Brain microvascular endothelial cell (primary cell): ENCODE results near the gene PTPRR.
A peak's percentile ranks its signal among the peaks of the same experiment; 100 is the strongest.

Experiments used
- DNase-seq: peaks from one replicate; pipeline ENCODE4 v3.0.0-alpha.2; 2020
- H3K27ac ChIP-seq: fragments of 250-450 bp; sonication (Bioruptor Pico); 2 replicates; pipeline ENCODE4 v1.5.1; 2020; ENCODE audit warnings: mild to moderate bottlenecking, moderate library complexity
- H3K27me3 ChIP-seq: fragments of 250-450 bp; sonication (Bioruptor Pico); replicated peaks from 2 replicates; pipeline ENCODE4 v1.5.1; 2020; ENCODE audit warnings: mild to moderate bottlenecking
- H3K36me3 ChIP-seq: fragments of 250-450 bp; sonication (Bioruptor Pico); replicated peaks from 2 replicates; pipeline ENCODE4 v1.5.1; 2020; ENCODE audit warnings: mild to moderate bottlenecking
- H3K4me3 ChIP-seq: 2 replicates; pipeline ENCODE4 v1.5.1; 2011; ENCODE audit warnings: low read depth, mild to moderate bottlenecking, control low read depth, low read length, moderate library complexity
- CTCF ChIP-seq: IDR thresholded peaks from 2 replicates; pipeline ENCODE4 v1.5.1; 2011; ENCODE audit warnings: low read depth, mild to moderate bottlenecking, moderate library complexity, low read length, control low read depth, inconsistent platforms; ENCODE audit errors: missing control alignments
- in situ Hi-C: cut with HindIII; loops from 2 replicates; pipeline ENCODE4 v1.10.0; 2017; ENCODE audit warnings: low sequenced_read_pairs, low pct_ligation_motif_present

PTPRR gene

GRCh38 chr12:70617450-70617849 is 303.1 kb downstream of the PTPRR start:
- no peak overlapping the region for H3K27ac ChIP-seq
- TF ChIP-seq CTCF = no peak
- in situ Hi-C loops = no loop called here
- no peaks in the 10 kb centered on the region for H3K27me3 ChIP-seq
- no peak overlapping the region for H3K4me3 ChIP-seq
- no peak for DNase-seq
- no peaks in the 10 kb centered on the region for H3K36me3 ChIP-seq

GRCh38 chr12:70615174-70615866 is 305.2 kb downstream of the PTPRR start:
- TF ChIP-seq CTCF = no peak
- Histone ChIP-seq H3K36me3 (no peaks in the 10 kb centered on the region), H3K4me3 (no peak overlapping the region), H3K27me3 (no peaks in the 10 kb centered on the region), H3K27ac (no peak overlapping the region)
- in situ Hi-C loops = no loop called here
- DNase-seq = no peak

GRCh38 chr12:70609739-70610491 is 310.6 kb downstream of the PTPRR start:
- in situ Hi-C loops = no loop called here
- H3K27me3 ChIP-seq = no peaks in the 10 kb centered on the region
- H3K4me3 ChIP-seq = peak overlapping the region; percentile 66
- no peak for DNase-seq
- no peak for TF ChIP-seq CTCF
- no peaks in the 10 kb centered on the region for H3K36me3 ChIP-seq
- H3K27ac ChIP-seq = no peak overlapping the region

- no peak for DNase-seq
- no peak for TF ChIP-seq CTCF
- H3K27ac ChIP-seq = no peak overlapping the region
- in situ Hi-C loops = no loop called here
- H3K4me3 ChIP-seq = peak overlapping the region; percentile 66
- no peaks in the 10 kb centered on the region for H3K36me3 ChIP-seq
- H3K27me3 ChIP-seq = no peaks in the 10 kb centered on the region
These were observed 311.3 kb downstream of the PTPRR start for GRCh38 chr12:70609203-70609602.

GRCh38 chr12:70608184-70608583 is 312.4 kb downstream of the PTPRR start:
- no peak overlapping the region for H3K27ac ChIP-seq
- no peak for TF ChIP-seq CTCF
- DNase-seq = no peak
- in situ Hi-C loops = no loop called here
- no peaks in the 10 kb centered on the region for H3K36me3 ChIP-seq
- H3K27me3 ChIP-seq = no peaks in the 10 kb centered on the region
- no peak overlapping the region for H3K4me3 ChIP-seq
